GM12878 (cell line): ENCODE results near the gene FGB. TPM values are rescaled to one million over a fixed set of nuclear protein-coding genes. Genes with fewer than 3 reads are reported as not detected.

Source experiments
- ATAC-seq: fragments of 200-7000 bp; cut with Tn5 transposase; 3 replicates; pipeline ENCODE4 v1.9.1; 2020; ENCODE audit warnings: mild to moderate bottlenecking, moderate library complexity
- BruUV-seq: library from RNA; stranded (reverse); fragments of 400-500 nt; replicated peaks from 2 replicates; lab custom pipeline; 2021; lab: Mats Ljungman, UMichigan
- CTCF ChIA-PET: fragments of 300-600 bp; sonication (Branson Sonifier 250); formaldehyde crosslinking; extraction: SDS; loops from one replicate; lab custom pipeline; 2021; ENCODE audit warnings: inconsistent platforms; lab: Yijun Ruan, JAX
- POLR2A ChIA-PET: fragments of 350-600 bp; formaldehyde crosslinking; extraction: SDS; loops from one replicate; lab custom pipeline; 2021; ENCODE audit warnings: inconsistent platforms; lab: Charles Lee
- RAD21 ChIA-PET: fragments of 300-600 bp; sonication (Branson Sonifier 250); formaldehyde crosslinking; loops from one replicate; lab custom pipeline; 2023; ENCODE audit warnings: antibody characterized with exemption; ENCODE audit not compliant: unreplicated experiment; lab: Charles Lee
- SMC1A ChIA-PET: fragments of 300-600 bp; sonication (Branson Sonifier 250); formaldehyde crosslinking; loops from one replicate; lab custom pipeline; 2023; ENCODE audit not compliant: unreplicated experiment, uncharacterized antibody; lab: Charles Lee
- DNase-seq: peaks from one replicate; pipeline ENCODE4 v3.0.0-alpha.2; 2011; ENCODE audit warnings: low read depth, low spot score
- FAIRE-seq: peaks from 3 replicates; lab custom pipeline; 2011; peaks lifted over from hg19 to GRCh38; lab: Jason Lieb, UNC
- H2AFZ ChIP-seq: 2 replicates; pipeline ENCODE4 v1.6.0; 2011; ENCODE audit warnings: low read depth, low read length, control low read depth; ENCODE audit not compliant: control insufficient read depth
- H3K27ac ChIP-seq: 2 replicates; pipeline ENCODE4 v1.5.1; 2011; ENCODE audit warnings: control low read depth; ENCODE audit not compliant: control insufficient read depth, insufficient read depth
- H3K27me3 ChIP-seq, 2 experiments: replicated peaks in 1 of 2; 2 replicates each; pipeline versions ENCODE4 v1.6.0 to v1.6.1; 2011; ENCODE audit warnings: low read length in 1 of 2; ENCODE audit not compliant: control insufficient read depth in 2 of 2, insufficient read depth in 2 of 2
- H3K36me3 ChIP-seq, 2 experiments: 2 replicates each; pipeline ENCODE4 v1.5.1; 2011; ENCODE audit warnings: low read length in 1 of 2; ENCODE audit not compliant: control insufficient read depth in 2 of 2, insufficient read depth in 2 of 2
- H3K4me1 ChIP-seq: 2 replicates; pipeline ENCODE4 v1.6.1; 2011; ENCODE audit warnings: mild to moderate bottlenecking, low read length, moderate library complexity, mixed read lengths; ENCODE audit not compliant: control insufficient read depth, insufficient read depth
- H3K4me2 ChIP-seq: 2 replicates; pipeline ENCODE4 v1.6.0; 2011; ENCODE audit warnings: control low read depth; ENCODE audit not compliant: control insufficient read depth, insufficient read depth
- H3K4me3 ChIP-seq: fragments of 200-600 bp; sonication (generic); 2 replicates; pipeline ENCODE4 v1.5.1; 2016
- H3K79me2 ChIP-seq: 2 replicates; pipeline ENCODE4 v1.6.0; 2011; ENCODE audit warnings: low read length; ENCODE audit not compliant: control insufficient read depth, insufficient read depth
- H3K9ac ChIP-seq: 2 replicates; pipeline ENCODE4 v1.8.0; 2011; ENCODE audit warnings: low read length, control low read depth, mixed read lengths; ENCODE audit not compliant: control insufficient read depth, insufficient read depth
- H3K9me3 ChIP-seq: replicated peaks from 3 replicates; pipeline ENCODE4 v1.5.1; 2011; ENCODE audit warnings: mild to moderate bottlenecking, low read length; ENCODE audit not compliant: control insufficient read depth, insufficient read depth
- H4K20me1 ChIP-seq: 2 replicates; pipeline ENCODE4 v1.6.0; 2011; ENCODE audit not compliant: control insufficient read depth, insufficient read depth
- CREM ChIP-seq: IDR thresholded peaks from 2 replicates; pipeline ENCODE4 v1.6.1; 2014; ENCODE audit warnings: antibody characterized with exemption, low read depth
- E2F4 ChIP-seq: IDR thresholded peaks from 2 replicates; pipeline ENCODE4 v1.6.1; 2012; ENCODE audit warnings: low read depth, low read length, improper control_type of control experiment
- EZH2 ChIP-seq: IDR thresholded peaks from 2 replicates; pipeline ENCODE4 v1.6.1; 2012; ENCODE audit warnings: low read depth, mild to moderate bottlenecking, control low read depth, inconsistent platforms, low read length, borderline replicate concordance; ENCODE audit not compliant: control insufficient read depth
- FOXK2 ChIP-seq: fragments of 450-650 bp; IDR thresholded peaks from 2 replicates; pipeline ENCODE4 v1.6.1; 2017; ENCODE audit warnings: mild to moderate bottlenecking, moderate library complexity
- IKZF1 ChIP-seq: fragments of 450-650 bp; conservative IDR thresholded peaks from 2 replicates; pipeline ENCODE4 v1.6.1; 2017; ENCODE audit warnings: antibody characterized with exemption, mild to moderate bottlenecking
- NRF1 ChIP-seq: conservative IDR thresholded peaks from 2 replicates; pipeline ENCODE4 v1.6.1; 2011; ENCODE audit warnings: mild to moderate bottlenecking, low read depth, low read length, improper control_type of control experiment
- PAX8 ChIP-seq: fragments of 450-650 bp; IDR thresholded peaks from 2 replicates; pipeline ENCODE4 v1.6.1; 2017; ENCODE audit warnings: mild to moderate bottlenecking, moderate library complexity
- RELA ChIP-seq: fragments of 450-650 bp; IDR thresholded peaks from 2 replicates; pipeline ENCODE4 v1.8.0; 2014; ENCODE audit warnings: borderline replicate concordance; ENCODE audit not compliant: partially characterized antibody
- RUNX3 ChIP-seq: IDR thresholded peaks from 2 replicates; pipeline ENCODE4 v1.6.1; 2012; ENCODE audit warnings: low read length, inconsistent platforms
- SREBF2 ChIP-seq: IDR thresholded peaks from 2 replicates; pipeline ENCODE4 v1.6.1; 2012; ENCODE audit warnings: mild to moderate bottlenecking, low read length
- SUPT20H ChIP-seq: IDR thresholded peaks from 2 replicates; pipeline ENCODE4 v1.6.1; 2011; ENCODE audit warnings: low read depth, mild to moderate bottlenecking, low read length, moderate library complexity, borderline replicate concordance; ENCODE audit not compliant: control insufficient read depth
- USF2 ChIP-seq: IDR thresholded peaks from 2 replicates; pipeline ENCODE4 v1.6.1; 2011; ENCODE audit warnings: low read depth, low read length, improper control_type of control experiment, borderline replicate concordance
- ZNF217 ChIP-seq: fragments of 450-650 bp; IDR thresholded peaks from 2 replicates; pipeline ENCODE4 v1.6.1; 2017; ENCODE audit warnings: antibody characterized with exemption, mild to moderate bottlenecking
- ZNF24 ChIP-seq: fragments of 450-650 bp; IDR thresholded peaks from 2 replicates; pipeline ENCODE4 v1.6.1; 2017; ENCODE audit warnings: antibody characterized with exemption, mild to moderate bottlenecking
- WGBS: methylation state at CpG from one replicate; pipeline ENCODE4 v1.1.6; 2016; ENCODE audit warnings: low lambda C conversion rate; ENCODE audit not compliant: insufficient replicate concordance, insufficient coverage; ENCODE audit errors: missing lambda C conversion rate; 5-methylcytosine and 5-hydroxymethylcytosine counted together
- in situ Hi-C: fragments of 300-500 bp; cut with MboI; formaldehyde crosslinking; loops from 9 replicates; pipeline ENCODE4 v1.14.3; 2018; ENCODE audit warnings: mixed read lengths
- intact Hi-C: fragments of 100-400 bp; cut with micrococcal nuclease; formaldehyde crosslinking; loops from one replicate; pipeline ENCODE4 v1.14.2; 2022; ENCODE audit not compliant: unreplicated experiment
- polyA plus RNA-seq, 11 experiments: library from polyadenylated mRNA; depleted of rRNA in 4 of 11; unstranded in 6 of 11; stranded (reverse) in 5 of 11; fragments of >200 nt; fragmentation: Nextera tagmentation in 4 of 11; fragmentation: Illumina TruSeq in 1 of 11; extraction: Ambion mirVana in 4 of 11; extraction: Trizol in 1 of 11; gene quantifications; 1 replicate in 1 of 11; 2 replicates in 10 of 11; pipeline versions ENCODE4 v1.2.1 to v1.2.3, GENCODE V29; 2011 to 2016; ENCODE audit warnings: inconsistent platforms in 2 of 11, missing spikeins in 2 of 11, low read depth in 1 of 11
- total RNA-seq, 4 experiments: library from RNA; depleted of rRNA in 3 of 4; stranded (reverse); fragments of >200 nt in 3 of 4; fragmentation: Illumina TruSeq in 1 of 4; extraction: Trizol in 1 of 4; gene quantifications; 2 replicates each; pipeline versions ENCODE4 v1.2.1 to v1.2.3, GENCODE V29; 2013 to 2021

The FGB gene
- total and polyA plus RNA-seq, 10 of the 15 experiments (the other 5 are each of a cell fraction or from before 2014, with no cell fraction given) = 0.04 to 2.7 TPM; not detected in 8

DNA sequence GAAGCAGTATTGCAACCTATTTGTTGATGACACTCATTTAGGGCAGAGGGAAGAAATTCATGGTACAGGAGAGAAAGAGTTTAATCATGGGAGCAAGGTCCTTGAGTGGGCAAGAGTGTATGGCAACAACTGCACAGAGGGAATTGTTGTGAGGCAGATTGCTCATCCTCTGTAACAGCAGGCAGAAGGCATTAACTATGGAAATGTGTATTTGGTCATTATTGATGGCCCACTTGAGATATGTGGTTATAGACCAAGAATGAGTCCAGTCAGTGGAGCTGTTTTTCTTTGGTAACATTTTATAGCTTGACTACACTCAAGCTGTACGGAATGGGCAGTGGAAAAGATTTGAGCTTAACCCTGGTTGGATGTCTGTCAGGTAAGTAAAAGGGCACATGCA lies 28.5 kb upstream of the FGB start:
- H3K4me2 ChIP-seq = no peak overlapping the region
- H3K36me3 ChIP-seq = peaks cover 0 to 5% of the 10 kb centered on the region in 2 experiments; a peak in 3 of 4 replicates
- TF ChIP-seq ZNF217 (no peak), CREM (no peak), RUNX3 (no peak), FOXK2 (no peak), E2F4 (no peak), EZH2 (no peak), SREBF2 (no peak), IKZF1 (no peak), ZNF24 (no peak), RELA (no peak), USF2 (no peak), PAX8 (no peak), NRF1 (no peak), SUPT20H (no peak)
- H4K20me1 ChIP-seq = no peaks in the 10 kb centered on the region
- RAD21 ChIA-PET = no interaction called here
- no peak overlapping the region for H3K9ac ChIP-seq
- no peak for ATAC-seq
- intact Hi-C loops = no loop called here
- no TSS peak for BruUV-seq
- H3K79me2 ChIP-seq = no peaks in the 10 kb centered on the region
- WGBS = 100% methylated on average over 1 of the region's 1 CpG
- no peak for DNase-seq
- FAIRE-seq = no peak
- H3K9me3 ChIP-seq = no peaks in the 10 kb centered on the region
- SMC1A ChIA-PET = interaction anchor here (0.6 to 2.3 kb wide), 2 partner anchors 15 kb away, joined by 3 to 9 read pairs; no protein-coding TSS in a partner anchor
- no peaks in the 10 kb centered on the region for H3K27me3 ChIP-seq
- H3K4me1 ChIP-seq = no peaks in the 10 kb centered on the region
- POLR2A ChIA-PET = no interaction called here
- no peak overlapping the region for H2AFZ ChIP-seq
- CTCF ChIA-PET = interaction anchor here (0.9 kb wide), 1 partner anchor 28 kb away, joined by 4 read pairs; no protein-coding TSS in a partner anchor
- no peak overlapping the region for H3K4me3 ChIP-seq
- in situ Hi-C loops = no loop called here
- H3K27ac ChIP-seq = no peak overlapping the region
